ENCODE measurements around the gene CFAP410. TPM values are rescaled to one million over a fixed set of nuclear protein-coding genes. Genes with fewer than 3 reads are reported as not detected.

The CFAP410 gene
- total and polyA plus RNA-seq, 9 donors = 1.2 to 40.8 (median 29.3) TPM

GRCh38 chr21:44331650-44332307, 7.4 kb downstream of the CFAP410 start:
- no peak for TF ChIP-seq POLR2A (IDR thresholded peaks at IDR 0.05)
- no peak for TF ChIP-seq EP300 (IDR thresholded peaks at IDR 0.05)
- no peak for TF ChIP-seq CTCF (IDR thresholded peaks at IDR 0.05)
- H3K27me3 ChIP-seq = no peaks in the 10 kb centered on the region
- H3K4me1 ChIP-seq (ENCODE audit: insufficient read depth) = no peaks in the 10 kb centered on the region
- WGBS, 3 donors = 56 to 70% (median 63%) methylated on average over 20 of the region's 20 CpGs
- H3K27ac ChIP-seq = no peak overlapping the region
- no peaks in the 10 kb centered on the region for H3K9me3 ChIP-seq
- no peaks in the 10 kb centered on the region for H3K36me3 ChIP-seq
- H3K4me3 ChIP-seq = no peak overlapping the region
- intact Hi-C loops (cut with DNase I) = loop anchor here in 1 of 4 donors (10.0 kb wide), 2 partner anchors 473 to 933 kb away; partner anchors contain the start of gene UBE2G2
- no peak for DNase-seq

- Histone ChIP-seq H3K27ac (no peak overlapping the region), H3K36me3 (no peaks in the 10 kb centered on the region), H3K4me3 (no peak overlapping the region), H3K9me3 (no peaks in the 10 kb centered on the region), H3K4me1 (ENCODE audit: insufficient read depth) (no peaks in the 10 kb centered on the region), H3K27me3 (no peaks in the 10 kb centered on the region)
- 88 to 90% (median 89%) methylated on average over 16 of the region's 16 CpGs for WGBS, 3 donors
- TF ChIP-seq POLR2A (IDR thresholded peaks at IDR 0.05) (no peak), CTCF (IDR thresholded peaks at IDR 0.05) (no peak), EP300 (IDR thresholded peaks at IDR 0.05) (no peak)
- peak in 1 of 5 donors; percentile 26 for DNase-seq
- intact Hi-C loops (cut with DNase I) = loop anchor here in 1 of 4 donors (10.0 kb wide), 2 partner anchors 474 to 934 kb away; partner anchors contain the start of gene UBE2G2
These were observed 8.0 kb downstream of the CFAP410 start for GRCh38 chr21:44331209-44331608.

- no peaks in the 10 kb centered on the region for H3K36me3 ChIP-seq
- H3K4me1 ChIP-seq (ENCODE audit: insufficient read depth) = no peaks in the 10 kb centered on the region
- 81 to 84% (median 82%) methylated on average over 18 of the region's 18 CpGs for WGBS, 3 donors
- H3K9me3 ChIP-seq = no peaks in the 10 kb centered on the region
- no peak for TF ChIP-seq CTCF (IDR thresholded peaks at IDR 0.05)
- TF ChIP-seq POLR2A (IDR thresholded peaks at IDR 0.05) = no peak
- no peak for TF ChIP-seq EP300 (IDR thresholded peaks at IDR 0.05)
- no peak overlapping the region for H3K27ac ChIP-seq
- DNase-seq = peak in 1 of 5 donors; percentile 24
- H3K4me3 ChIP-seq = no peak overlapping the region
- intact Hi-C loops (cut with DNase I) = loop anchor here in 1 of 4 donors (10.0 kb wide), 2 partner anchors 474 to 934 kb away; partner anchors contain the start of gene UBE2G2
- no peaks in the 10 kb centered on the region for H3K27me3 ChIP-seq
These were observed 8.5 kb downstream of the CFAP410 start for GRCh38 chr21:44330698-44331097.

GRCh38 chr21:44329971-44330681, 9.1 kb downstream of the CFAP410 start:
- Histone ChIP-seq H3K4me1 (ENCODE audit: insufficient read depth) (no peaks in the 10 kb centered on the region), H3K9me3 (no peaks in the 10 kb centered on the region), H3K4me3 (no peak overlapping the region), H3K36me3 (no peaks in the 10 kb centered on the region), H3K27me3 (no peaks in the 10 kb centered on the region), H3K27ac (no peak overlapping the region)
- intact Hi-C loops (cut with DNase I) = loop anchor here in 1 of 4 donors (10.0 kb wide), 2 partner anchors 475 to 935 kb away; partner anchors contain the start of gene UBE2G2
- DNase-seq = no peak
- TF ChIP-seq POLR2A (IDR thresholded peaks at IDR 0.05) = no peak
- no peak for TF ChIP-seq EP300 (IDR thresholded peaks at IDR 0.05)
- TF ChIP-seq CTCF (IDR thresholded peaks at IDR 0.05) = no peak
- 82 to 92% (median 86%) methylated on average over 29 to 44 of the region's 44 CpGs for WGBS, 3 donors
